Sciatic nerve (tissue), 2 donors: ENCODE measurements around the gene PBX3. TPM values are rescaled to one million over a fixed set of nuclear protein-coding genes. Genes with fewer than 3 reads are reported as not detected.

Source experiments
- ATAC-seq: fragments of 200-7000 bp; cut with Tn5 transposase; one replicate; pipeline ENCODE4 v1.9.1; 2020; ENCODE audit warnings: mild to moderate bottlenecking, moderate library complexity
- DNase-seq: peaks from one replicate; pipeline ENCODE4 v3.0.0-alpha.2; 2020; ENCODE audit warnings: low spot score
- intact Hi-C: fragments of 100-400 bp; cut with DNase I; formaldehyde crosslinking; loops from one replicate; pipeline ENCODE4 v1.14.2; 2022
- total RNA-seq: library from RNA; stranded (reverse); fragmentation: NEBNext Ultra II Directional; extraction: Animal tissue kit (Norgen Biotek cat#: 25700); gene quantifications from one replicate; pipeline ENCODE4 v1.2.1, GENCODE V29; 2021
- donor health status: DM: no; HTN: no; CAD: no.
- donor health status: DM: no; HTN: no; CAD: no.

Gene PBX3
- 39.1 TPM for total RNA-seq

GRCh38 chr9:125747053-125747764 is at the start of gene PBX3:
PBX3 (plus strand) TSS chr9:125747373.
- intact Hi-C loops, result no loop called here
- ATAC-seq (peak; percentile 5), DNase-seq (peak; percentile 78)

- intact Hi-C loops, result no loop called here
- no peak for ATAC-seq
- DNase-seq, result no peak
Measured at GRCh38 chr9:125699870-125700269, 47.3 kb upstream of the PBX3 start.

- DNase-seq, result no peak
- no peak for ATAC-seq
- intact Hi-C loops, result no loop called here
Measured at GRCh38 chr9:125700791-125701190, 46.4 kb upstream of the PBX3 start.

GRCh38 chr9:125701351-125701750 is 45.8 kb upstream of the PBX3 start:
- intact Hi-C loops, result no loop called here
- ATAC-seq (no peak), DNase-seq (no peak)

GRCh38 chr9:125703662-125704061 is 43.5 kb upstream of the PBX3 start:
- no peak for DNase-seq
- intact Hi-C loops, result no loop called here
- no peak for ATAC-seq

GRCh38 chr9:125705893-125706292 is 41.3 kb upstream of the PBX3 start:
- intact Hi-C loops, result no loop called here
- no peak for DNase-seq
- no peak for ATAC-seq

- intact Hi-C loops, result no loop called here
- DNase-seq (peak; percentile 98), ATAC-seq (peak; percentile 100)
Measured at GRCh38 chr9:125706651-125707471, 40.3 kb upstream of the PBX3 start, which contains the start of gene MAPKAP1. MAPKAP1 (minus strand) TSS chr9:125707208; CDS start chr9:125672574, 34,634 bp downstream.

GRCh38 chr9:125707472-125707804 is 39.7 kb upstream of the PBX3 start:
- intact Hi-C loops, result no loop called here
- no peak for DNase-seq
- ATAC-seq, result no peak

GRCh38 chr9:125726456-125727132 is 20.6 kb upstream of the PBX3 start:
- no peak for DNase-seq
- intact Hi-C loops, result no loop called here
- ATAC-seq, result no peak

- intact Hi-C loops, result no loop called here
- no peak for DNase-seq
- ATAC-seq, result no peak
Measured at GRCh38 chr9:125730168-125730567, 17.0 kb upstream of the PBX3 start.

GRCh38 chr9:125732562-125732961 is 14.6 kb upstream of the PBX3 start:
- DNase-seq (no peak), ATAC-seq (no peak)
- intact Hi-C loops, result no loop called here

- ATAC-seq, result no peak
Measured at GRCh38 chr9:125739436-125739835, 7.7 kb upstream of the PBX3 start.

GRCh38 chr9:125742657-125743056 is 4.5 kb upstream of the PBX3 start:
- ATAC-seq, result no peak
- intact Hi-C loops, result no loop called here
- no peak for DNase-seq

More at GRCh38 chr9:125739436-125739835, 7.7 kb upstream of the PBX3 start:
- intact Hi-C loops, result no loop called here
- no peak for DNase-seq

- ATAC-seq (no peak), DNase-seq (no peak)
- intact Hi-C loops, result no loop called here
Measured at GRCh38 chr9:125743682-125744428, 3.3 kb upstream of the PBX3 start.

- intact Hi-C loops, result no loop called here
- DNase-seq (no peak), ATAC-seq (no peak)
Measured at GRCh38 chr9:125744616-125745015, 2.6 kb upstream of the PBX3 start.

- intact Hi-C loops, result no loop called here
- ATAC-seq, result no peak
- no peak for DNase-seq
Measured at GRCh38 chr9:125745018-125745417, 2.2 kb upstream of the PBX3 start.

GRCh38 chr9:125745682-125746016 is 1.5 kb upstream of the PBX3 start:
- no peak for ATAC-seq
- no peak for DNase-seq

GRCh38 chr9:125746017-125746773 is 978 bp upstream of the PBX3 start:
- ATAC-seq, result peak; percentile 97
- peak; percentile 96 for DNase-seq
- intact Hi-C loops, result no loop called here

More at GRCh38 chr9:125745682-125746016, 1.5 kb upstream of the PBX3 start:
- intact Hi-C loops, result no loop called here

GRCh38 chr9:125746774-125747052 is 460 bp upstream of the PBX3 start:
- no peak for DNase-seq
- intact Hi-C loops, result no loop called here
- ATAC-seq, result no peak
